T47D (cell line): ENCODE measurements around the gene VIPR2.
"Not testable (repeated sequence)": the region's sequence is repeated elsewhere in the genome, so short reads cannot be mapped to it uniquely, and the experiment has no call there.

Source experiments
- DNase-seq, 2 experiments: peaks; one replicate each; pipeline versions ENCODE4 v3.0.0 to v3.0.0-alpha.2; 2011 to 2012; ENCODE audit warnings: low read depth in 1 of 2, low spot score in 1 of 2
- JUND ChIP-seq: IDR thresholded peaks from 2 replicates; pipeline ENCODE4 v1.6.1; 2012; ENCODE audit warnings: low read depth
- in situ Hi-C: cut with HindIII; loops from 2 replicates; pipeline ENCODE4 v1.10.0; 2016; ENCODE audit warnings: low sequenced_read_pairs, low pct_unique_long_range_greater_than_20kb

The VIPR2 gene

GRCh38 chr7:159014297-159015062 lies 130.2 kb downstream of the VIPR2 start:
- TF ChIP-seq JUND: no peak
- no peak for DNase-seq
- in situ Hi-C loops: no loop called here

- no peak for TF ChIP-seq JUND
- DNase-seq: no peak
- in situ Hi-C loops: no loop called here
Observed at GRCh38 chr7:159013825-159014289, 130.8 kb downstream of the VIPR2 start.

GRCh38 chr7:159013181-159013690 lies 131.4 kb downstream of the VIPR2 start:
- no peak for DNase-seq
- in situ Hi-C loops: no loop called here
- TF ChIP-seq JUND: no peak

GRCh38 chr7:159012353-159013069 lies 132.2 kb downstream of the VIPR2 start:
- no peak for DNase-seq
- TF ChIP-seq JUND: no peak
- in situ Hi-C loops: no loop called here

GRCh38 chr7:159011722-159012022 lies 133.0 kb downstream of the VIPR2 start:
- in situ Hi-C loops: no loop called here
- DNase-seq: no peak
- no peak for TF ChIP-seq JUND

- in situ Hi-C loops: no loop called here
- TF ChIP-seq JUND: no peak
Observed at GRCh38 chr7:159010937-159011721, 133.5 kb downstream of the VIPR2 start.

GRCh38 chr7:159010411-159010810 lies 134.3 kb downstream of the VIPR2 start:
- TF ChIP-seq JUND: no peak
- DNase-seq: no peak
- in situ Hi-C loops: no loop called here

More at GRCh38 chr7:159010937-159011721, 133.5 kb downstream of the VIPR2 start:
- no peak for DNase-seq

- no peak for DNase-seq
- no peak for TF ChIP-seq JUND
- in situ Hi-C loops: no loop called here
Observed at GRCh38 chr7:159009951-159010350, 134.7 kb downstream of the VIPR2 start.

- TF ChIP-seq JUND: no peak
- no peak for DNase-seq
- in situ Hi-C loops: no loop called here
Observed at GRCh38 chr7:159008417-159008816, 136.2 kb downstream of the VIPR2 start.

GRCh38 chr7:159007996-159008389 lies 136.7 kb downstream of the VIPR2 start:
- DNase-seq: no peak
- in situ Hi-C loops: no loop called here
- no peak for TF ChIP-seq JUND

- TF ChIP-seq JUND: no peak
- DNase-seq: no peak
- in situ Hi-C loops: no loop called here
Observed at GRCh38 chr7:159007364-159007995, 137.2 kb downstream of the VIPR2 start.

- in situ Hi-C loops: no loop called here
- no peak for DNase-seq
- TF ChIP-seq JUND: no peak
Observed at GRCh38 chr7:159006610-159007130, 138.0 kb downstream of the VIPR2 start.

- in situ Hi-C loops, DNase-seq: not testable (repeated sequence)
Observed at GRCh38 chr7:159006022-159006609, 138.6 kb downstream of the VIPR2 start.
